ENCODE data around the gene IZUMO4.

Gene IZUMO4

DNA sequence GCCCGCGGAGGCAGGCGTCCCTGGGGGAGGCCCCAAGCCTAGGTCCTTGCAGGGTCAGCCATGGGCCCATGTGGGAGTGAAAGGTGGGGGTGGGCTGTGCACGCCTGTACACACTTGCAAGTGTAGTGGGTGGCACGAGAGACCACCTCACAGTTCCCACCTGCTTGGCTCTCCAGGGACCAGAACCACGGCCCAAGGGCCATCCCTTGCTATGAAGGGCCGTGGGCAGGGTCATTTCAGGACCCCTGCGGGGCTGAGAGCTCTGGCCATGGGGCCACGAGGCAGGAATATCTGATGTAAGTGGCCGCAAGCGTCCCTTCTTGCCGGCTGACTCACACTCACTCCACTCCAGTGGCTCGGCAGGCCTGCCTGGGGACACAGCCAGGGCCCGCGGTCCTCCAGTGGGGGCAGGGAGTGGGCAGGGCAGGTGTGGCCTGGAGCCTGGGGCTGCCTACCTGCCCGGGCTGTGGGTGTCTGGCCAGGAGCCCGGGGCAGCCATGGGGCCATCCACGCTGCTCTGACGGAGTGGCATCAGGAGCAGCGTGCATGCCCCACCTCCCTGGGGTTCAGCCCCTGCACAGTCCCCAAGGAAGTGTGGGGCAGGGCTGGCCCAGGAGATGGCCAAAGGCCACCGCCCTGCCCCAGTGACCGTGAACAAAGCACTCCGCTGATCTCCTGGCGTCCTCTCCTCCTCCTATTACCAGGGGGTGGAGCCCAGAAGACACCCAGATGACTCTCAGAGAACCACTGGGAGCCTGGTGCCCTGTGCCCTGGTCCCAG is 37.1 kb upstream of the IZUMO4 start:
- DNase-seq, result no peak

DNA sequence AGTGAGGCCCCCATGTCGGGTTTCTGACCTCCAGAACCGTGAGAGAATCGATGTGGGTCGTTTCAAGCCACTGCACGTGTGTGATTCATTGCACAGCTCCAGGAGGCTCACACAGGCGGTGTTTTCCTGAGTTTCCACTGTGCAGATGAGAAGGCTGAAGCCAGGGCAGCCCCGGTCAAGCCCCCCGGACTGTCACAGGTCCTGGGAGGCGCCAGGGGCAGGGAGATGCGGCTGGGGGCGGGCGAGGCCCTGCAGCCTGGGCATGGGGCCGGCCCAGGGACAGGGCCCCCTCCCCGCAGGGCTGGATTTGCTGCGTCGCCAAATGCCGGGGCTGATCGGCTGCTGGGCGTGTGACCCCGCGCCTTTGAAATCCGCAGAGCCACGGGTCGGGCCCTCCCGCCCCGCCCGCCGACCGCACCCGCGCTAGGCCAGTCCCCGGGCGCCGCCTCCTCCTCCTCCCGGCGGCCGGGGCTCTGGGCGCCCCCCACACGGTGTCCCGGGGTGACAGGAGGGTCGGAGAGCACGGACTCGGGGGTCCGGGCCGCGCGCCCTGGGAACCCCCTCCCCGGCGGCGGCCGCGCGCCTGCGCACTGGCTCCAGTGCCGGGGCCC is 35.7 kb upstream of the IZUMO4 start:
- no peak for DNase-seq

DNA sequence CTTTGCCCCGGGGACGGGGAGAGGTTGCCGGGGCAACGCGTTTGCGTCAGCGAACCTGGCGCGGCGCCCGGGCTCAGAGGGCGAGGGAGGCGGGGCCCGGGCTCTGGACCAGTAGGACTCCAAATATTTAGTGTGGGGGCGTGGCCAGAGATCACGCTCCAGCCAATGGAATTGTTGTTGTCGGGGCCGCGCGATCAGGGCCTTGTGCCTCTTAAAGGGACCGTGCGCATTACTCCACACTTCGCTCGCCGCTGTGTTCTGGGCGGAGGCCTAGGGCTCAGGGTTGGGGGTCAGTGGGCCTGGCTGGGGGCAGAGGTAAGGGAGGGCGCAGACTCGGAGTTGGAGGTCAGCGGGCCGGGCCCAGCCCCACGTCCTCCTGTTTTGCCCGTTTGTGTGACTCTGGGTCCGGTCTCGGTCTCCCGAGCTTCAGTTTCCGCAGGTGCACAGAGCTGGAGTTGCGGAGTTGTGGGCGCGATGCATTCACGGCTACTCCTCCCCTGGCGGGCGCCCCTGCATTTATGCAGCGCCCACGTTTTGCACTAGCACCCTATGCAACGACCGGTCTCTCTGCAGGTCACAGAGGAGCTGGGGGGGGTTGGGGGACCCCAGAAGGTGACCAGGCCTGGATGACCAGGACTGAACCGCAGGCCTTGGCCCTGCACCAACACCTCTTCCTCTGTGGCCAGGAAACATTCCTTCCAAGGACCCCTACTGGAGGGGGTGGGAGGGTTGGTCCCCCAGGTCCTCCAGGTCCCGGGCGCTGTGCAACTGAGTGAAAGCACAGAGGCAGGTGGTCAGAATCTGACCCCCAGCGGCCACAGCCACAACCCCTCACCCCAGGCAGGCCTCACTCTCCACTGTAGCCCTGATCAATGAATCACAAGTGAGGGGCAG is 35.0 kb upstream of the IZUMO4 start:
- peak; percentile 77 to 86 for DNase-seq

DNA sequence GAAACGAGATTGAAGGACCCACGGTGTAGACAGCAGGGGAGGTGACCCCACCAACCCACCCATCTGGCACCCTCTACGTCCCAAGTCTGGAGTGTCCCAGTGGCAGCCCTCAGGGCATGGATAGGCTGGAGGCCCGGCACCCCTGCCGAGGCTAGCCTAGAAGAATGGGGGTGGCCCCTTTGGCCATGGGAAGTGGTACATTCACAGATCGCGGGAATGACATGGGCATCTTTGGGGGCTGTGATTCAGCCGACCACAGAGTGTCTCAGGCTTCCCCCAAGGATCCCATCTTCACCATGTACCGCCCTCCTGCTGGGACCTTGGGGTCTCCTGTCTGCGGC is 34.4 kb upstream of the IZUMO4 start:
- DNase-seq, result no peak

DNA sequence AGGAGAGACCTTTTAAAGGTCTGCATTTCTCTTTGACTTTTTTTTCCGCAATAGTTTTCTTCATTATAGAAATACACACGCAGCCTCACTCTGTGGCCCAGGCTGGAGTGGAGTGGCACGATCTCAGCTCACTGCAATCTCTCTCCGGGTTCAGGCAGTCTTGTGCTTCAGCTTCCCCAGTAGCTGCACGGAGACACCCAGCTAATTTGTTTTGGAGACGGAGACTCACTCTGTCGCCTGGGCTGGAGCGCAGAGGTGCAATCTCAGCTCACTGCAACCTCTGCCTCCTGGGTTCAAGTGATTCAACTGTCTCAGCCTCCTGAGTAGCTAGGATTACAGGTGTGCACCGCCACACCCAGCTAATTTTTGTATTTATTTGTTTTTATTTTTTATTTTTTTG is 33.9 kb upstream of the IZUMO4 start:
- no peak for DNase-seq

DNA sequence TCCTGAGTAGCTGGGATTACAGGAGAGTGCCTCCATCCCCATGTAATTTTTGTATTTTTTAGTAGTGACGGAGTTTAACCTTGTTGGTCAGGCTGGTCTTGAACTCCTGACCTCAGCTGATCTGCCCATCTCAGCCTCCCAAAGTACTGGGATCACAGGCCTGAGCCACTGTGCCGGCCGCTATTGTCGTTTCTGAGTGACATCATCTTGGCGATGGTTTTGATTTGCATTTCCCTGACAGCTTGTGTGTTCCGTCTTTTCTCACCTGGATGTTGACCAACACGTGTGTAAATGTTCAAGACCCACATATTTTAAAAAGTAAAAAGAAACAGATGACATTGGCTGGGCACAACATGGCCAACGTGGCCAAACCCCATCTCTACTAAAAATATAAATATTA is 32.9 kb upstream of the IZUMO4 start:
- DNase-seq, result no peak

DNA sequence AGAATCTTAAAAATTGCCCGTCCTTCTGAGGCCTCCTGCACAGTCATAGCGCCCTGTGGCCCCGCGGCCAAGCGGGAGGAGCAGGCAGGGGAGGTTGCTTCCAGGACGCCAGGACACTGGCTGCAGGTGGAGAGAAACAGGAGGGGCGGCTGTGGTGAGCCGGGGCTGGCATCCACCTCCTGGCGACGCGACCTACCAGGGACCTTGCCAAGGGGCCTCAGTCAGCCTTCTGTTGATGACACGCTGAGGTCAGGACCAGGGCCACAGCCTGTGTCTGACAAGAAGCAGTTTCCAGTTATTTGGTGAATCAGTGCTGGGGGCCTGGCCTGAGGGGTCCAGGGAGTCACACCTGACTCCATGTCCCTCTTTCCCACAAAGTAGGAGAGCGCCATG is 32.3 kb upstream of the IZUMO4 start:
- no peak for DNase-seq

DNA sequence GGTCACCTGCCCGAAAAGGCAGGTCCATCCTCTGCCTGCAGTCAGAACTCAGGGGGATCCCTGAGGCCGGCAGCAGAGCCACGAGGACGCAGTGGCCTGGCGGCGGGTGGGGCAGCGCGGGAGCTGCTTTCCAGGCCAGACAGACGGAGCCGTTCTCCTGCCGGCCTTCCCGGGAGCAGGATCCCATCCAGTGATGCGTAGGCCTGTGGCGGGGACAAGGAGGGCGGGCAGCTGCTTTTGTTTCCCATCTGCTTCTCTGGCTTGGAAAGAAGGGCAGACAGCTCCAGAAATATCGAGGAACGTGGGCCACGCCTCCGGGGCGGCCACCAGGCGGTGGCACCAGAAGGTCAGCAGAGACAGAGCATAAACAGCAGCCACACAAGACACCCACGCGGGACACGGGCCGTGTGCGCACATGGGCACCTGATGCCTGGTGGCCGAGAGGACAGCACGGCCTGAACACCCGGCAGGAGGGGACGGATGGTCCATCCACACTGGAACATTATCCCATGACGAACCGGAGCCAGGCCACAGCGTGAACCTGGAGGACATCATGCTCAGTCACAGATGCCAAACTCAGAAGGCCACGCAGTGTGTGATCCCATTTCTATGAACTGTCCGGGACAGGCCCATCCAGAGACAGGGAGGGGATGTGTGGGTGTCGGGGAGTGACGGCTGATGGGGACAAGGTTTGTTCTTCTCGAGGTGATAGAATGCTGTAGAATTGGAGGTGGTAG is 31.8 kb upstream of the IZUMO4 start:
- DNase-seq, result peak; percentile 74 to 97

DNA sequence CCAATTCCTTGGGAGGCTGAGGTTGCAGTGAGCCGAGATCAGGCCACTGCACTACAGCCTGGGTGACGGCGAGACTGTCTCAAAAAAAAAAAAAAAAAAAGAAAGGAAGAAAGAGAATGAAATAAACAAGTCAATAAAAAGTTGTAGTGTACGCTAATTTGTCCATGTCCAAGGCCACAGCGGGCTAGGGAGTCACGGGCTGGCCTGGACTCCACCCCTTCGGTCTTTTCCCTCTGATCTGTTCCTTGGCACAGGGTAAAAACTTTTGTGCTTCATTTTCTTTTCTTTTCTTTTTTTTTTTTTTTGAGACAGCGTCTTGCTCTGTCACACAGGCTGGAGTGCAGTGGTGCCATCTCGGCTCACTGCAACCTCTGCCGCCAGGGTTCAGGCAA is 26.3 kb upstream of the IZUMO4 start:
- DNase-seq, result no peak

DNA sequence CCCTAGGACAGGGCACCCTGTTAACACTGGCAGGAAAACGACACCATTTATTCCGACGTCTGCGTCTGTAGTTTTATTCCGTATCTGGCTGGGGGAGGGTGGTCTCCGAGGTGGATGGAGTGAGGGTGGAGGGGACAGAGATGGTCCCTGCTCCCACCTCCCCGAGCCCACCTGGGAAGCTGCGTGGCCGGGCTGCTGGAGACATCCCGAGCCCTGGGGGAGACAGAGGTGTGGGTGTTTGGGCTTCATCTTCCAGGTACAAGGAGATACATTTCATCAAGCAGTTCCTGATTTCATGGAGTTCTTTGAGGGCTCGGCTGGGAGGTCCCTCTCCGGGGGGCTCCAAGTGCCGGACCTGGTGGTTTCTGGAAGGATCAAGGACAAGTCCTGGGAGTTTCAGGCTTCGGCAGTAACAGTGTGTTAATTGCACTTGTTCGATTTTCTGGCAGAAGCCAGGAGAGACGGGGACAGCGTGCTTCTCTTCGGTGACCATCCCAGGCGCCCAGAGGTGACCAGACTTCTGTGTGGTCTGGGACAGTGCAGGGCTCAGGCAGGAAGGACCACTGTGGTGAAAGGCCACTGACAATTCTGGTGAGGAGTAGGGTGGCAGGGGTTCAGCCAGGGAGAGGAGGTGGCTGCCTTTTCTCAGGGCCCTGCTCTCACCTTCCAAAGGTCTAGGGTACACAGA is 25.6 kb upstream of the IZUMO4 start:
- DNase-seq, result no peak

DNA sequence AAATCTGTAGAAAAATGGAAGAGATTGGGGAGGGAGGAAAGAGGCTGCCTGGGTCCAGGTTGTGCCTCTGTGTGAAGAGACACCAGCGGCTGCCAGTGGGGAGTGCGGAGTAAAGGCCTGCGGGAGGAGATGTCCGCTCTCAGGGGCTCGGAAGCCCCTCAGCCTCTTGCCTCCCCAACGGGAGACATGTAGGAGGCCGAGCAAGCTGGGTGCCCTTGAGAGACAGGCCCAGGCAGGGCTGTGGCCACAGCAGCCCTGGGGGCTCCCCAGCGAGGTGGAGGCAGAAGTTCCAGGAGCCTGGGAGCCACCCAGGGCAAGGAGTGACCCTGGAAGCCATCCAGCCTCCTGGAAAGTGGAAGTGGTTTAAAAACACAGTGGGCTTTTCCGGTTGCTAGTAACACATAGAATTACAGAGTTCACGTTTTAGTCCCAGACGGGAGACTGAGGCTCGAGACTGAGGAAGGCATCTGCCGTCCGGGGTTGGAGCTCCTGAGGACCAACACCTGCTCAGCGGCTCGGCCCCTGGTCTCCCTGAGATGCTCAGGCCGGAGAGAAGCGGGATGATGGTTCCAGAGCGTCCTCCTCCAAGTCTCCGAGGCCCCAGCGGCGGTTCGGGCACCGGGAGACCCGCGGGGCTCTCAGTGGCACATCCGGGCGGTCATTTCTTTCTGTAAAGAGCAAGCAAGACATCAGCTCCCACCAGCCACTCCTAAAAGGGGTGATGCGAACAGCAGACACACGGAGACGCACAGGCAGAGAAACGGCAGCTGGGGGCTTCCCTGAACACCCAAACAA is 23.8 kb upstream of the IZUMO4 start:
- DNase-seq, result no peak

DNA sequence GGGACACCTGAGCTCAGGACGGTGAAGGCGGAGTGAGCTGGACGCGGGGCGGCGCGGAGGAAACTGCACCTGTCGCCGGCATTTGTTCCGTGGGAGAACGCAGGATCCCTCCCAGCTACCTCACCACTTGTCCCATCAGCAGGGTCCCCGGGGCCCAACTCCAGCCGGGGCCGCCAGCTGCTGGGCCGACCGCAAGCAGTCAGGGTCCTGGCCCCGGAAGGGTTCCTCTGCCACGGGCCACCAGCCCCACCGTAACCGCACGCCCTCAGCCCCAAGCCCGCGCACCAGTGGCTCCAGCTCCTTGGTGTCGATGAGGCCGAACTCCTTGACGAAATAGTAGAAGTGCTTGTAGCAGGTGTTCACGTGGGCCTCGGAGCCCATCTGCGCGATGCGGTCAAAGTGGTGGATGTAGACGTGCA is 20.2 kb upstream of the IZUMO4 start:
- DNase-seq, result no peak

DNA sequence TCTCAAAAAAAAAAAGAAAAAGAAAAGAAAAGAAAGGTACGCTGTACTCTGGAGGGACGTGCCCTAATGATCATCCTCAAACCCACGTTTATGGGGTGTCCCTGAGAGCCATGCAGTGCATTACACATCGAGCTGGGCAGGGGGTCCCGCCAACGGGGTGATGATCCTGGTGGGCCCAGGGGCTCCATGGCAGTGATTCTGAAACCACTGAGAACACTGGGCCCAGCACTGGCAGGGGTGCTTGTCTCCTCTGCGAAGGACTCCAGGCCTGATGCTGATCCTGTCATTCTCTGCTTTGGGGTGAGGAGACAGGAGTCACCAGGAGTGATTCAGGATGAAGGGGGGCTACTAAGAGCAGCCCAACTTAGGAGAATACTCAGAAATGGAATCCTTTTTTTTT is 19.3 kb upstream of the IZUMO4 start:
- no peak for DNase-seq

DNA sequence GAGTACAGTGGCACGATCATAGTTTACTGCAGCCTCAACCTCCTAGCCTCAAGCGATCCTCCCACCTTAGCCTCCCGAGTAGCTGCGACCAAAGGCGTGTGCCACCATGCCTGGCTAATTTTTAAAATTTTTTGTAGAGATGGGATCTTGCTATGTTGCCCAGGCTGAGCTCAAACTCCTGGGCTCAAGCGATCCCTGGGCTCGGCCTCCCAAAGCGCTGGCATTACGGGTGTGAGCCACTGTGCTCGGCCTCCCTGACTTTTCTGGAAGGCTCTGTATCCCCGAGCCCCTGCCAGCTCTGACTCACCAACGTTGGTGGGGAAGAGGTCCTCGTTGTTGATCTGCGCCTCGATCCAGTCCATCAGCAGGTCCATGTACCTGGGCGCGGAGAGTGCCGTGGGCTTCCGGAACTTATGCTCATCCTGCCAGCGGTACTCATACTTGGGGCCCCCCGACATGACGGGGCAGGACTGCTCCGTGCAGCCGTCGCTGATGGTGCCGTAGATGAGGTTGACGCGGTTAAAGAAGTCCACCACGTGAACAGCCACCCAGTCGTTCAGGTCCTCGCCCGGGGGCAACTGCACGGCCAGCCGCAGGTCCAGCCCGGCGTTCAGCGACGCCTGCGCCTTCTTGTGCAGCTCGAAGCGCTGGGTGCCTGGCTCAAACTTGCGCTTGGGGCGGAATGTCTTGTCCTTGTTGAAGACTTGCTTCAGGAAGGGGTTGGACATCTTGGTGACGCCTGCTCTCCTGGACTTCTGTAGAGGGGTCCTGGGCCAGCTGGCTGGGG is 18.7 kb upstream of the IZUMO4 start:
- DNase-seq, result no peak

DNA sequence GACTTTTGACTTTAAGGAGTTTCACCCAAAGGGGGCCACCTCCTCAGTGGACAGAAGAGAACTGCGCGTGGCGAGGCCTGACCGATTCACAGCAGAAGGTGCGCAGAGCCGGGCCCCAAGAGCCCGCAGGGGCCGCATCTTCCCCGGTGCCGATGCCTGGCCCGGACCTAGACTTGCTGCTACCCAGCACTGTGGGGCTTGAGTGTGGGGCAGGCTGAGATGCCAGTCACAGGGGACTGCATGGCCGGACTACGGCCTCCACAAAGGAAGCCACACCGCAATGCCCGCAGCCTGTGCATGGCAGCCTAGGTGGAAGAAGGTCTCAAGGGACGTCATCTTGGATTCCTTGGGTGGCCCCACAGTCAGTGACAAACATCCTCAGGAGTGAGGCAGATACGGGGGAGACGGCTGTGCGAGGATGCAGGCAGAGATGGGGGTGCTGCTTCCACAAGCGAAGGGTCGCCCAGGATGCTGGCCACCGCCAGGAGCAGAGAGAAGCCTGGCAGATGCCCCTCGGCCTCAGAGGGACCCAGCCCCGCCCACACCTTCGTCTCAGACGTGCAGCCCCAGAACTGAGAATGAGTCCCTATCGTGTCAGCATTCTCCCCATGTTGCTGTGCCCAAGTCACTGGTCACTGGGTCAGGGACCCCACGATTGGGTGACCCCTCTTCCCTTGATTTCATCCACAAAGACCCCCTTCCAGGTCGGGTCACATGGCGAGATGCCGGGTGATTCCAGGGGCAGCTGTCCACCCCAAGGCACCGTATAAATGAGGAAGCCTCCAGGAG is 17.4 kb upstream of the IZUMO4 start:
- DNase-seq, result no peak

DNA sequence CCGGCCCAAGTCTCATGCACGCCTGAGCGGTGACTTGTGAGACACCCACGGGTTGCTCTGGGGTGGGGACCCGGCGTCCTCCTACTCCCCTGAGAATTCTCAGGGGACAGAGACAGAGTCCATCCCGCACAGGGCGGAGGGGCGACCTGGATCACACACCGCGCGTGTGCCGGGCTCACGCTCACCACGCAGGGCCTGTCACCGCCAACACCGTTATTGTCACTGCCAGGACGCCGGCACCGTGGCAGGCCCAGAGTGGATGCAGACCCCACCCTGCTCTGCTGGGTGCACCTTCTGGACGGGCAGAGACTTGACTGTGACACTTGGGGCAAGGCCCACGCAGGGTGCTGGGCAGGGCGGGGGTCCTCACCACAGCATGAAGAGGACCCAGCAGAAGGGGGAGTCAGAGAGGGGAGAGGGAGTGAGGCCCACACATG is 16.8 kb upstream of the IZUMO4 start:
- no peak for DNase-seq

DNA sequence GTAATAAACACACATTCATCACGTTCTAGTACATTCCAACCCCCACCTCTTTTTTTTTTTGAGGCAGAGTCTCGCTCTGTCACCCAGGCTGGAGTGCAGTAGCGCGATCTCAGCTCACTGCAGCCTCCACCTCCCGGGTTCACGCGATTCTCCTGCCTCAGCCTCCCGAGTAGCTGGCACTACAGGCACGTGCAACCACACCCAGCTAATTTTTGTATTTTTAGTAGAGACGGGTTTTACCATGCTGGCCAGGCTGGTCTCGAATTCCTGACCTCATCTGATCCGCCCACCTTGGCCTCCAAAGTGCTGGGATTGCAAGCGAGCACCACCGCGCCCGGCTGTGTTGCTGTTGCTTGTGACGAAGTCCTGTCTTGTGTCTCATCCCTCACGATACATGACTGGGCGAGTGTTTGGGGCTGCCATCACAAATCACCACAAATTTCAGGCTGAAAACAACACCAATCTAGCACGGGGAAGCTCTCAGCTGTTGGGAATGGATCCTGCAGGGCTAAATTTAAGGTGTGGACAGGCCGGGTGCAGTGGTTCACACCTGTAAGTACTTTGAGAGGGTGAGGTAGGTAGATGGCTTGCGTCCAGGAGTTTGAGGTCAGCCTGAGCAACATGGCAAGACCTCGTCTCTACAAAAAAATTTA is 16.3 kb upstream of the IZUMO4 start:
- DNase-seq, result no peak

DNA sequence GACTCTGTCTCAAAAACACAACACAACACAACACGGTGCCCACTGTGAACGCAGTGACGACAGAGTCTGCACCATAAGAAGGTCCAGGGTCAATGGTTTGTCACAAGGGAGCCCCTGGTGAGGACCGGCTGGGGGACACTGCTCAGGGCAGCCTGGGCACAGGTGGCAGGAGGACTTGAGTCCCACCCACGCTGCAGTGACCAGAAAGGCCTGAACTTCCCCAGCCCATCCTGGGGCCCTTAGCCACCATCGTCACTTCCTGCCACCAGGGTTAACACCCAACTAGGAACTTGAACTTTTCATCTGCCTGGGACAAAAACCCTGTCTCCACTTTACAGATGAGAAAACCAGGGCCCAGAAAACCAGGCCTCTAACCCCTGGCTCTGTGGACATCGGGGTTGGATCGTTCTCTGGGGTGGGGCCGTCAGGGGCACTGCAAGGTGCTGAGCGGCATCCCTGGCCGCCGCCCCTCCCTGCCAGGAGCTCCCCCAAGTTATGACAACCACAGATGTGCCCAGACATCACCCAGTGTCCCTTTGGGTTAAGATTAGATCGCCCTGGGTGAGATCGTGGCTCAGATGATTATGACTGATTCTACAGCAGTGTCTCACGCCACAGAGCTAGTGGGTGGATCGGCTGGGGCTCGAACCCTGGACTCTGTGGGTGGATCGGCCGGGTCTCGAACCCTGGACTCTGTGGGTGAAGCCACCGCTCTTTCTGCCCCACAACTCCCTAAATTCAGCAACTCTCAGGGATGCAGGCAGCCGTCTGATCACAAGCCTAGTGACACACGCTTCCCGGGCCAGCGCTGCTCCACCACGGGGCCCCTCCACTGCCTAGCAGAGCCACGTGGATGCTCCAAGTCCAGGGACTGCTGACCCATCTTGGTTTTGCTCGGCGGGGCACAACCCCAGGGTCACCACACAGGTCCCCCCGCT is 14.6 kb upstream of the IZUMO4 start:
- DNase-seq, result no peak

Data from cerebellar nuclear complex (tissue), 1 donor.